Measurements from ENCODE around the gene PCGF5. TPM values are rescaled to one million over a fixed set of nuclear protein-coding genes. Genes with fewer than 3 reads are reported as not detected.

Gene PCGF5
- total RNA-seq, 1 donor: 106 TPM

DNA sequence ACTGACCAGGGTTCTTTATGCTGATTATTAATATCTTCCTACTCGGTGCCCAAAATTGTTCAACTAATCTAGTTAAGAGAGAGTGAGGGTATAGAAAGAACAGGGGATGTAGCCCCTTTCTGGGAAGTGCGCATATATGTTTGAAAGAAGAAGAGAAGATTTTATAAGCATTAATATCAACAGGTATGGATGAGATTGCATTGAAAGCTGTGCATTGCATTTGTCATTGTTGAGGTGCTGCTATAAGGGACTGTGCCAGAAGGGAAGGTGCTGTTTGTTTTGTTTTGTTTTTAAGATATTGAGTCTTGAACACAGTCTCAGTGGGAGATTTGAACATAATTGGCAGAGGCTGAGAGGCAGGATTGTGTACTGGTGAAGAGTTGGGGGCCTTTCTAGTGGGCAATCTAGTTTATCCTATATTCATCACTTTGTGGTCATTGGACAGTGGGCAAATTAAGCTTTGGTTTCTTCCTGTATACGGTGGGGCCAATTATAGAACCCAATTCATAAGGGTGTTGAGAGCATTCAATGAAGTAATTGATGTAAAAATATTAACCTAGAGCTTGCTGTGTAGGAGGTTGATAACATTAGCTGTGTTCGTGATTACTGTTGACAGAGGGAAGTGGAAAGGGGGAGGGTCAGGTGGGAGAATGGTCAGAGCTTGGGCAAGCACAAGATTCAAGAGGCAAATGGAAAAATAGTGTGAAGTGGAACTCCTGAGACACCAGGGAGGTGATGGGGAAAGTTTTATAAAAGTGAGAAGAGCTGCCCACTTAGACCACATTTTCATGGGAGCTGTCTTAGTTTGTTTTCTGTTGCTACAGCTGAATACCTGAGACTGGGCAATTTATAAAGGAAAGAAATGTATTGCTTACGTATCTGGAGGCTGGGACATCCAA lies 19.9 kb upstream of the PCGF5 start:
- Histone ChIP-seq H3K27me3 (ENCODE audit: insufficient read depth, low read length) (no peaks in the 10 kb centered on the region), H3K9me3 (ENCODE audit: low read depth, low read length) (no peaks in the 10 kb centered on the region), H3K4me1 (ENCODE audit: insufficient read depth, low read length) (peaks cover 43% of the 10 kb centered on the region), H3K4me3 (ENCODE audit: low read length) (no peak overlapping the region)

GRCh38 chr10:91201213-91201996 lies 19.1 kb upstream of the PCGF5 start:
- no peaks in the 10 kb centered on the region for H3K27me3 ChIP-seq (ENCODE audit: insufficient read depth, low read length)
- H3K4me1 ChIP-seq (ENCODE audit: insufficient read depth, low read length): peaks cover 46% of the 10 kb centered on the region
- H3K4me3 ChIP-seq (ENCODE audit: low read length): no peak overlapping the region
- no peaks in the 10 kb centered on the region for H3K9me3 ChIP-seq (ENCODE audit: low read depth, low read length)

GRCh38 chr10:91206427-91206826 lies 14.0 kb upstream of the PCGF5 start:
- Histone ChIP-seq H3K4me3 (ENCODE audit: low read length) (no peak overlapping the region), H3K9me3 (ENCODE audit: low read depth, low read length) (no peaks in the 10 kb centered on the region), H3K27me3 (ENCODE audit: insufficient read depth, low read length) (no peaks in the 10 kb centered on the region), H3K4me1 (ENCODE audit: insufficient read depth, low read length) (peaks cover 28% of the 10 kb centered on the region)

- peaks cover 23% of the 10 kb centered on the region for H3K4me1 ChIP-seq (ENCODE audit: insufficient read depth, low read length)
- no peaks in the 10 kb centered on the region for H3K27me3 ChIP-seq (ENCODE audit: insufficient read depth, low read length)
- no peaks in the 10 kb centered on the region for H3K9me3 ChIP-seq (ENCODE audit: low read depth, low read length)
- H3K4me3 ChIP-seq (ENCODE audit: low read length): no peak overlapping the region
Observed at GRCh38 chr10:91206837-91207474, 13.5 kb upstream of the PCGF5 start.

DNA sequence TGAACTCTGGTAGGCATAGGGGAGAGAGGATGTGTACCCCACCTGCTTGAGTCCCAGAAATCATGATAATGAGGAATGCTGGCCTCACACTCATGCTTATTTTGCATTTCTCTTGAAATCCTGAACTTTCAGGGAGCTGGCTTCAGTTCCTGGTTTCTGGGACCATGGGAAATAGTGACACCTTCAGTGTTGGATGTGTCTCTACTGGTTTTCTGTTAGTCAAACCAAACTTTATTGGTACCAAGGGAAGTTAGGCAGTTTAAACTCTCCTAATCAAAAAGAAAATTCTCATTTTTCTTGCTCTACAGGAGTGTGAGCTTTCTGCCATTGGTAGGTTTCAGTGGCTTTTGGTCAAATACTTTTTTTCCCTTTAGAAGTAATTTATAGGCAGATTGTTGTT lies 11.8 kb upstream of the PCGF5 start:
- H3K4me1 ChIP-seq (ENCODE audit: insufficient read depth, low read length): peaks cover 21% of the 10 kb centered on the region
- H3K4me3 ChIP-seq (ENCODE audit: low read length): no peak overlapping the region
- no peaks in the 10 kb centered on the region for H3K9me3 ChIP-seq (ENCODE audit: low read depth, low read length)
- H3K27me3 ChIP-seq (ENCODE audit: insufficient read depth, low read length): no peaks in the 10 kb centered on the region

GRCh38 chr10:91210014-91210413 lies 10.4 kb upstream of the PCGF5 start:
- H3K27me3 ChIP-seq (ENCODE audit: insufficient read depth, low read length): no peaks in the 10 kb centered on the region
- peaks cover 27% of the 10 kb centered on the region for H3K4me1 ChIP-seq (ENCODE audit: insufficient read depth, low read length)
- H3K9me3 ChIP-seq (ENCODE audit: low read depth, low read length): no peaks in the 10 kb centered on the region
- no peak overlapping the region for H3K4me3 ChIP-seq (ENCODE audit: low read length)

GRCh38 chr10:91210435-91210834 lies 10.0 kb upstream of the PCGF5 start:
- Histone ChIP-seq H3K4me3 (ENCODE audit: low read length) (no peak overlapping the region), H3K4me1 (ENCODE audit: insufficient read depth, low read length) (peaks cover 31% of the 10 kb centered on the region), H3K9me3 (ENCODE audit: low read depth, low read length) (no peaks in the 10 kb centered on the region), H3K27me3 (ENCODE audit: insufficient read depth, low read length) (no peaks in the 10 kb centered on the region)

DNA sequence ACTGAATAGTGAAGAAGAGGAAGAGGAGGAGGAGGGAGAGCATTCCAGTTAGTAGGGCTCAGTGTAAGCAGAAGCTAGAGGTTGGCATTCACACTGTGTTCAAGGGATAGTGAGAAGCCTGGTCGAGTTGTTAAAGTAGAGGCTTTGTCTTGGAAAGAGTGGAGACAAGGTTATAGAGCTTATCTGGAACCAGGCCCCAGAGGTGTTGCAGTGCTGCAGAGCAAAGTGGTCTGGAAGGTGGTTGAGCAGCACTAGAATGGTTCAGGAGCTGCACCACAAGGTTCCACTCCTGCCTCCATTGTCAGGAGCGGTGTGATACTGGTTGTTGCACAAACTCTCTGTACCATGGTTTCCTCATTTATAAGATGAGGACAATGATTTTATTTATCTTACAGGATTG lies 8.8 kb upstream of the PCGF5 start:
- no peak overlapping the region for H3K4me3 ChIP-seq (ENCODE audit: low read length)
- no peaks in the 10 kb centered on the region for H3K27me3 ChIP-seq (ENCODE audit: insufficient read depth, low read length)
- no peaks in the 10 kb centered on the region for H3K9me3 ChIP-seq (ENCODE audit: low read depth, low read length)
- peaks cover 28% of the 10 kb centered on the region for H3K4me1 ChIP-seq (ENCODE audit: insufficient read depth, low read length)

- H3K27me3 ChIP-seq (ENCODE audit: insufficient read depth, low read length): no peaks in the 10 kb centered on the region
- H3K4me3 ChIP-seq (ENCODE audit: low read length): no peak overlapping the region
- H3K4me1 ChIP-seq (ENCODE audit: insufficient read depth, low read length): peaks cover 21% of the 10 kb centered on the region
- H3K9me3 ChIP-seq (ENCODE audit: low read depth, low read length): no peaks in the 10 kb centered on the region
Observed at GRCh38 chr10:91214911-91215310, 5.6 kb upstream of the PCGF5 start.

DNA sequence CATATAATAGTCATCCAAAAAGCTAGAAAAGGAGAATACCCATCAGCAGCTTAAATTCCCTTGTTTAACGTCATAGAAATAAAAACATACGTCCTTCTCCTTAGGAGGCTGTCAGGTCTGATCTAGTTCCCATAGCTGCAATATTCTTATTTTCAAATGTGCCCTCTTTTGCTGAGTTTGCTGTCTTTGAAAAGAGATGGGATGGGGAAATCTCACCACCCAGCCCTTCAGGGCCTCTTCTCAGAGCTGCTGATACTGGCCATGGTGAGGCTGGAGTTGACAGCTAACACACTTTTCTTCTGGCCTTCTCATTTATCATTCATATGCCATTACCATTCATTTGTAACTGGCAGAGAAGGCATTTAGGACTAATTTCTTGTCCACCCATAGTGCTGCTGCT lies 5.1 kb upstream of the PCGF5 start:
- H3K4me1 ChIP-seq (ENCODE audit: insufficient read depth, low read length): peaks cover 20% of the 10 kb centered on the region
- H3K9me3 ChIP-seq (ENCODE audit: low read depth, low read length): no peaks in the 10 kb centered on the region
- H3K4me3 ChIP-seq (ENCODE audit: low read length): no peak overlapping the region
- no peaks in the 10 kb centered on the region for H3K27me3 ChIP-seq (ENCODE audit: insufficient read depth, low read length)

DNA sequence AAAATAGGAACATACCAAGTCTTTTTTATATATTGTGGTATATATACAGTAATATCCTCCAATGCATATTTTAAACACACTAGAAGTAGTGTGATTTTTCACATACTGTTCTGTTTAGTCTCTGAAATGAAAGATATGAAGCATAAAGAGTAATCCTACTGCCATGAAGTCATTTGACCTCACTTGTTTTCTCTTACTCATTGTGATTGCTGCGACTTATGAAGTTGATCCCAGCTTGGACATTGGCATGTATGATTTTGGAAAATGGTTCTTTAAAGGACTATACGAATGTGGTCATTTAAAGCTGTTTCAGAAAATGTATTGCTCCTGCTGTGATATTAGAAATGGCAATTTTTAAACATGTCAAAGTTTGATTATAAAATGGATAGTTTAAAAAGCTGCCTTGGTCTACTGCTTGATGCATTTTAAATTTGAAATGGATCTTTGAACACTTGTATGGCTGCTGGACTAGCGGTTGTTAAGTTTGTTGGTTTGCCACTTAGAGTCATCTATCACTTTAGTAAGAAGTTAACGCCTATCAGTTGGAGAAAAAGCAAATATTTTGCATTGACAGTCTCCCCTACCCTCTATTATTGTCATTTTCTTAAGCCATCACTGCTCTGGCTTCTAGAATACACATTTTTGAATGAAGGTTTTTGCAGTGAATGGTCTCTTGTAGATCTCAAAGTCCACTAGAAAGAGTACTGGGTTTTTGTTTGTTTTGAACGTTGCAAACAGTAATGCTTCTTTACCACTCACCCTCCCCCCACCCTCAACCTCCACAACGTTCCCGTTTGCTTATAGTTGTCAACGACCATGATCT lies 881 bp upstream of the PCGF5 start:
- no peaks in the 10 kb centered on the region for H3K9me3 ChIP-seq (ENCODE audit: low read depth, low read length)
- H3K4me1 ChIP-seq (ENCODE audit: insufficient read depth, low read length): peaks cover 39% of the 10 kb centered on the region
- peak overlapping the region; percentile 37 for H3K4me3 ChIP-seq (ENCODE audit: low read length)
- no peaks in the 10 kb centered on the region for H3K27me3 ChIP-seq (ENCODE audit: insufficient read depth, low read length)

DNA sequence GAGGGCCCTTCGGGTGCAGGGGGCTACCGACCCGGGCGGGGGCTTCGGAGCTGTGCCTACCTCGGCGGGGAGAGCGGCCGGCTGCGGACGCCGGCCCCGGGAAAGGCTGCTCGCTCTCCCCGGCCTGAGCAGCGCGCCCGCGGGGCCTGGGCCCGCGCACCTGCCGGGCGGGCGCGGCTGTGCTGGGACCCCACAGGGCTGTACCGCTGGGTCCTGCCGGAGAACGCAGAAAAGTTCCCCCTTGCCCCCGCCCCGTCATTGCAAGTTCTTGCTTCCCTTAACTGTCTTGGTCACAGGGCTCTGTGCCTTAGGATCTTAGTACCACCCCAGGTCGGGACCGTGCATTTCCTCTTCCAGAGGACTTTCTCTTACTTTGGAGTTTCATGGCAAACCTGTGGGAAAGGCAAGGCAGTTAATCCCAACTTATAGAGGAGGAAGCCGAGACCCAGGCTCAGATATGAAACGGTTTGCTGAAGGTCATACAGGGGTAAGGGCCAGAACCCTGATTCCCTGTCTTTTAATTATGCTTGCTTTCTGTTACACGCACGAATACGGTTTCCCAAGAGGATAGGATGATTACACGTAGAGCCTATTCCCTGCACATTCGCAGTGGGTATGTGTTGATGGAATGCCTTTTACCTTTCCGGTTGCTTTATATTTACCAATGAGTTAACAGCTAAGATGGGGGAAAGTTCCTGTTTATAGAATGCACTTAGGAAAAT lies 652 bp downstream of the PCGF5 start:
- Histone ChIP-seq H3K27me3 (ENCODE audit: insufficient read depth, low read length) (no peaks in the 10 kb centered on the region), H3K4me1 (ENCODE audit: insufficient read depth, low read length) (peaks cover 31% of the 10 kb centered on the region), H3K4me3 (ENCODE audit: low read length) (peak overlapping the region; percentile 91), H3K9me3 (ENCODE audit: low read depth, low read length) (no peaks in the 10 kb centered on the region)

DNA sequence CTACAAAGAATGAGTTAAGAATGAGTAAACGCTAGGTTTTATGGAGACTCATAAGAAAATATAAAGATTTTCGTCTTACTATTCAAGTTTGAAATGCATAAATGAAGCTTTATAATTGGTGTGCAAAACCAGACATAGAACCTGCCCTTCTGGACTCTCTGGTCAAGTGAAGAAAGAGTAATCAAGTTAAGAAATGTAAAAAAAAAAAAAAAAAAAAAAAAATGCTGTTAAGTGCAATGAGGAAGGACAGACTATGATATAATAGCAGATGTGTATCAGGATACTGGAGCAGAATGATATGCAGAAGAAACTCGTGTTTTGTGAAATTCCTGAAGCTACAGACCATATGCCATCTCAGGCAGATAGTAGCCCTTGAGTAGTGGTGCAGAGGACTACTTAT lies 5.6 kb downstream of the PCGF5 start:
- H3K27me3 ChIP-seq (ENCODE audit: insufficient read depth, low read length): no peaks in the 10 kb centered on the region
- H3K4me3 ChIP-seq (ENCODE audit: low read length): no peak overlapping the region
- H3K9me3 ChIP-seq (ENCODE audit: low read depth, low read length): no peaks in the 10 kb centered on the region
- H3K4me1 ChIP-seq (ENCODE audit: insufficient read depth, low read length): peaks cover 27% of the 10 kb centered on the region

GRCh38 chr10:91227576-91227975 lies 7.1 kb downstream of the PCGF5 start:
- peaks cover 14% of the 10 kb centered on the region for H3K4me1 ChIP-seq (ENCODE audit: insufficient read depth, low read length)
- no peaks in the 10 kb centered on the region for H3K27me3 ChIP-seq (ENCODE audit: insufficient read depth, low read length)
- no peaks in the 10 kb centered on the region for H3K9me3 ChIP-seq (ENCODE audit: low read depth, low read length)
- H3K4me3 ChIP-seq (ENCODE audit: low read length): no peak overlapping the region
